HG02763 (cell line): ENCODE results near the gene GDPGP1.
"Not testable (repeated sequence)": the region's sequence is repeated elsewhere in the genome, so short reads cannot be mapped to it uniquely, and the experiment has no call there.

Source experiments
- ATAC-seq: cut with Tn5 transposase; IDR thresholded peaks from one replicate; pipeline ENCODE4 v1.9.1; 2021; ENCODE audit warnings: mild to moderate bottlenecking, moderate library complexity; ENCODE audit not compliant: unreplicated experiment

The GDPGP1 gene

GRCh38 chr15:90234096-90234988 is at the start of gene GDPGP1:
Gene GDPGP1, plus strand, starts transcription at chr15:90234209. Its CDS starts 6,700 bp downstream, at chr15:90240909.
- no peak for ATAC-seq

- peak; percentile 61 for ATAC-seq
These were observed 49.0 kb upstream of the GDPGP1 start for GRCh38 chr15:90184786-90185704.

- no peak for ATAC-seq
These were observed 46.6 kb upstream of the GDPGP1 start for GRCh38 chr15:90187257-90187868.

GRCh38 chr15:90188065-90188464 is 45.9 kb upstream of the GDPGP1 start:
- ATAC-seq = not testable (repeated sequence)

GRCh38 chr15:90188914-90189748 is 44.9 kb upstream of the GDPGP1 start:
- ATAC-seq = no peak

GRCh38 chr15:90189781-90190467 is 44.1 kb upstream of the GDPGP1 start:
- no peak for ATAC-seq

- ATAC-seq = peak; percentile 47
These were observed 43.2 kb upstream of the GDPGP1 start for GRCh38 chr15:90190606-90191343.

GRCh38 chr15:90191344-90191687 is 42.7 kb upstream of the GDPGP1 start:
- ATAC-seq = peak; percentile 11

GRCh38 chr15:90191794-90192509 is 42.1 kb upstream of the GDPGP1 start:
- peak; percentile 49 for ATAC-seq

GRCh38 chr15:90192961-90193786 is 40.8 kb upstream of the GDPGP1 start:
- ATAC-seq = no peak

GRCh38 chr15:90194655-90195054 is 39.4 kb upstream of the GDPGP1 start:
- no peak for ATAC-seq

GRCh38 chr15:90200534-90201129 is 33.4 kb upstream of the GDPGP1 start:
- ATAC-seq = peak; percentile 25

GRCh38 chr15:90201130-90201943 is 32.7 kb upstream of the GDPGP1 start, which contains the start of gene SEMA4B:
Gene SEMA4B, plus strand, starts transcription at chr15:90201330. Its CDS starts 249 bp downstream, at chr15:90201579.
- ATAC-seq = peak; percentile 74

- no peak for ATAC-seq
These were observed 32.0 kb upstream of the GDPGP1 start for GRCh38 chr15:90201944-90202375.

GRCh38 chr15:90202929-90203328 is 31.1 kb upstream of the GDPGP1 start:
- no peak for ATAC-seq

- no peak for ATAC-seq
These were observed 30.5 kb upstream of the GDPGP1 start for GRCh38 chr15:90203473-90203872.
